HG02678 (cell line): Measurements from ENCODE around the gene ITIH4.

Source experiments
- ATAC-seq: cut with Tn5 transposase; IDR thresholded peaks from one replicate; pipeline ENCODE4 v1.9.1; 2021; ENCODE audit warnings: mild to moderate bottlenecking, moderate library complexity; ENCODE audit not compliant: unreplicated experiment

Gene ITIH4

GRCh38 chr3:52849656-52850055 is 19.2 kb upstream of the ITIH4 start:
- no peak for ATAC-seq

GRCh38 chr3:52848617-52849016 is 18.1 kb upstream of the ITIH4 start:
- ATAC-seq, result no peak

- ATAC-seq, result no peak
Measured at GRCh38 chr3:52847726-52848125, 17.3 kb upstream of the ITIH4 start.

GRCh38 chr3:52847241-52847640 is 16.8 kb upstream of the ITIH4 start:
- ATAC-seq, result no peak

GRCh38 chr3:52846432-52846965 is 16.0 kb upstream of the ITIH4 start:
- peak; percentile 58 for ATAC-seq

GRCh38 chr3:52845691-52846431 is 15.4 kb upstream of the ITIH4 start:
- ATAC-seq, result no peak

- no peak for ATAC-seq
Measured at GRCh38 chr3:52845157-52845556, 14.7 kb upstream of the ITIH4 start.

GRCh38 chr3:52844290-52844975 is 14.0 kb upstream of the ITIH4 start:
- ATAC-seq, result no peak

- no peak for ATAC-seq
Measured at GRCh38 chr3:52843881-52844280, 13.4 kb upstream of the ITIH4 start.

GRCh38 chr3:52843108-52843865 is 12.8 kb upstream of the ITIH4 start:
- no peak for ATAC-seq

GRCh38 chr3:52842424-52842823 is 12.0 kb upstream of the ITIH4 start:
- ATAC-seq, result no peak

GRCh38 chr3:52841981-52842340 is 11.5 kb upstream of the ITIH4 start:
- no peak for ATAC-seq

- ATAC-seq, result no peak
Measured at GRCh38 chr3:52841211-52841980, 10.9 kb upstream of the ITIH4 start.

GRCh38 chr3:52839892-52840545 is 9.5 kb upstream of the ITIH4 start:
- no peak for ATAC-seq

GRCh38 chr3:52839268-52839575 is 8.8 kb upstream of the ITIH4 start:
- no peak for ATAC-seq

- ATAC-seq, result no peak
Measured at GRCh38 chr3:52838561-52839267, 8.2 kb upstream of the ITIH4 start.

- ATAC-seq, result no peak
Measured at GRCh38 chr3:52836986-52837385, 6.5 kb upstream of the ITIH4 start.

GRCh38 chr3:52836471-52836845 is 6.0 kb upstream of the ITIH4 start:
- ATAC-seq, result no peak

- ATAC-seq, result no peak
Measured at GRCh38 chr3:52835766-52836470, 5.4 kb upstream of the ITIH4 start.
